GM23338 (cell line): ENCODE results near the gene HES4. TPM values are rescaled to one million over a fixed set of nuclear protein-coding genes. Genes with fewer than 3 reads are reported as not detected.
A peak's percentile ranks its signal among the peaks of the same experiment; 100 is the strongest.

Source experiments
- ATAC-seq: fragments of 200-7000 bp; cut with Tn5 transposase; 3 replicates; pipeline ENCODE4 v1.9.1; 2020
- DNase-seq: peaks from one replicate; pipeline ENCODE4 v3.0.0-alpha.2; 2015; ENCODE audit warnings: low spot score
- H2AFZ ChIP-seq: fragments of 200-600 bp; sonication (generic); 2 replicates; pipeline ENCODE4 v1.8.0; 2016; ENCODE audit warnings: antibody characterized with exemption, mild to moderate bottlenecking, moderate library complexity
- H3F3A ChIP-seq: fragments of 200-600 bp; sonication (generic); replicated peaks from 2 replicates; pipeline ENCODE4 v1.8.0; 2017; ENCODE audit warnings: antibody characterized with exemption, mixed run types, low read depth
- H3K27ac ChIP-seq: fragments of 200-600 bp; sonication (generic); 2 replicates; pipeline ENCODE4 v1.6.1; 2016; ENCODE audit warnings: low read depth
- H3K27me3 ChIP-seq: fragments of 200-600 bp; sonication (generic); 2 replicates; pipeline ENCODE4 v1.8.0; 2016; ENCODE audit warnings: mild to moderate bottlenecking, mixed run types, moderate library complexity; ENCODE audit not compliant: insufficient read depth
- H3K36me3 ChIP-seq: fragments of 200-600 bp; sonication (generic); 2 replicates; pipeline ENCODE4 v1.8.0; 2016; ENCODE audit warnings: mild to moderate bottlenecking; ENCODE audit not compliant: insufficient read depth
- H3K4me1 ChIP-seq: fragments of 200-600 bp; sonication (generic); 2 replicates; pipeline ENCODE4 v1.8.0; 2016; ENCODE audit warnings: mild to moderate bottlenecking, moderate library complexity; ENCODE audit not compliant: insufficient read depth
- H3K4me2 ChIP-seq: fragments of 200-600 bp; sonication (generic); 2 replicates; pipeline ENCODE4 v1.7.1; 2017; ENCODE audit warnings: mixed run types
- H3K4me3 ChIP-seq: fragments of 200-600 bp; sonication (generic); 2 replicates; pipeline ENCODE4 v1.6.1; 2016; ENCODE audit warnings: mixed run types
- H3K79me2 ChIP-seq: fragments of 200-600 bp; sonication (generic); replicated peaks from 2 replicates; pipeline ENCODE4 v1.8.0; 2017; ENCODE audit warnings: mild to moderate bottlenecking; ENCODE audit not compliant: insufficient read depth
- H3K9me2 ChIP-seq: fragments of 200-600 bp; sonication (generic); 2 replicates; pipeline ENCODE4 v1.8.0; 2017; ENCODE audit not compliant: insufficient read depth
- H4K20me1 ChIP-seq: fragments of 200-600 bp; sonication (generic); replicated peaks from 2 replicates; pipeline ENCODE4 v1.8.0; 2017; ENCODE audit warnings: mild to moderate bottlenecking; ENCODE audit not compliant: insufficient read depth
- H3K27ac Mint-ChIP-seq: 2 replicates; pipeline ENCODE4 v1.8.0; 2020; ENCODE audit warnings: inconsistent platforms, mild to moderate bottlenecking, moderate library complexity, mixed read lengths
- H3K27me3 Mint-ChIP-seq: 3 replicates; pipeline ENCODE4 v1.8.0; 2022; ENCODE audit warnings: low read depth, mild to moderate bottlenecking, moderate library complexity, mixed read lengths, inconsistent platforms; ENCODE audit not compliant: insufficient read depth, poor library complexity
- H3K36me3 Mint-ChIP-seq: 3 replicates; pipeline ENCODE4 v1.8.0; 2021; ENCODE audit warnings: low read depth, mild to moderate bottlenecking, inconsistent platforms, moderate library complexity, mixed read lengths
- H3K4me1 Mint-ChIP-seq: 3 replicates; pipeline ENCODE4 v1.8.0; 2020; ENCODE audit warnings: mild to moderate bottlenecking, inconsistent platforms, mixed read lengths
- H3K4me3 Mint-ChIP-seq: 3 replicates; pipeline ENCODE4 v1.8.0; 2021; ENCODE audit warnings: moderate library complexity, mild to moderate bottlenecking, inconsistent platforms, mixed read lengths
- H3K9me3 Mint-ChIP-seq: 3 replicates; pipeline ENCODE4 v1.8.0; 2020; ENCODE audit warnings: moderate library complexity, mild to moderate bottlenecking, inconsistent platforms, mixed read lengths
- EZH2 ChIP-seq: fragments of 200-600 bp; sonication (generic); IDR thresholded peaks from one replicate; pipeline ENCODE4 v1.8.0; 2017; ENCODE audit warnings: antibody characterized with exemption, mild to moderate bottlenecking, low read depth; ENCODE audit not compliant: unreplicated experiment
- EZH2phosphoT487 ChIP-seq: fragments of 200-600 bp; sonication (generic); IDR thresholded peaks from one replicate; pipeline ENCODE4 v1.8.1; 2018; ENCODE audit warnings: antibody characterized with exemption; ENCODE audit not compliant: unreplicated experiment
- NANOG ChIP-seq: IDR thresholded peaks from 2 replicates; pipeline ENCODE4 v1.6.1; 2016; ENCODE audit warnings: antibody characterized with exemption, borderline replicate concordance
- ZNF462 ChIP-seq: fragments of 250-450 bp; sonication (Bioruptor Pico); IDR thresholded peaks from 2 replicates; pipeline ENCODE4 v1.5.0; 2020; ENCODE audit warnings: mild to moderate bottlenecking, moderate library complexity
- polyA plus RNA-seq: library from polyadenylated mRNA; unstranded; fragments of >200 nt; fragmentation: Nextera tagmentation; extraction: Ambion mirVana; gene quantifications from 2 replicates; pipeline ENCODE4 v1.2.1, GENCODE V29; 2016
- total RNA-seq: library from RNA; depleted of rRNA; stranded (reverse); fragments of >200 nt; shearing (Covaris generic); gene quantifications from 2 replicates; pipeline ENCODE4 v1.2.3, GENCODE V29; 2014

The HES4 gene
- total and polyA plus RNA-seq, 2 experiments from 2014 or later = 2.3 to 6.7 TPM

- H3K27ac ChIP-seq = no peak overlapping the region
- no peak overlapping the region for H2AFZ ChIP-seq
- ATAC-seq (peak; percentile 1; the same call in 2 of the 3 replicates), DNase-seq (no peak)
- peaks cover 9% of the 10 kb centered on the region for H3K9me3 Mint-ChIP-seq
- H3K36me3 ChIP-seq = no peaks in the 10 kb centered on the region
- no peak overlapping the region for H3K27ac Mint-ChIP-seq
- H3K4me1 Mint-ChIP-seq = peaks cover 5% of the 10 kb centered on the region
- H3F3A ChIP-seq = peaks cover 6% of the 10 kb centered on the region; the same call in 1 of the 2 replicates
- H3K27me3 ChIP-seq = peaks cover 91% of the 10 kb centered on the region
- no peaks in the 10 kb centered on the region for H4K20me1 ChIP-seq
- H3K79me2 ChIP-seq = no peaks in the 10 kb centered on the region
- no peaks in the 10 kb centered on the region for H3K9me2 ChIP-seq
- no peak overlapping the region for H3K4me3 Mint-ChIP-seq
- peaks cover 74% of the 10 kb centered on the region for H3K27me3 Mint-ChIP-seq
- peaks cover under 1% of the 10 kb centered on the region for H3K36me3 Mint-ChIP-seq
- peaks cover 8% of the 10 kb centered on the region for H3K4me1 ChIP-seq
- TF ChIP-seq EZH2 (peak; percentile 14), NANOG (no peak)
- H3K4me3 ChIP-seq = no peak overlapping the region; the same call in 1 of the 2 replicates
- H3K4me2 ChIP-seq = peak overlapping the region; percentile 82; the same call in 1 of the 2 replicates
Measured at GRCh38 chr1:997713-997992, 2.2 kb downstream of the HES4 start.

GRCh38 chr1:996851-997712, 2.8 kb downstream of the HES4 start:
- peaks cover 12% of the 10 kb centered on the region for H3K9me3 Mint-ChIP-seq
- no peaks in the 10 kb centered on the region for H3K79me2 ChIP-seq
- H4K20me1 ChIP-seq = no peaks in the 10 kb centered on the region
- ATAC-seq (no peak; the same call in 2 of the 3 replicates), DNase-seq (peak; percentile 47)
- H3K36me3 Mint-ChIP-seq = peaks cover 4% of the 10 kb centered on the region
- H3K4me3 ChIP-seq = no peak overlapping the region
- H3K9me2 ChIP-seq = no peaks in the 10 kb centered on the region
- H3K4me3 Mint-ChIP-seq = no peak overlapping the region
- H3K27me3 ChIP-seq = peaks cover 91% of the 10 kb centered on the region
- no peak overlapping the region for H3K27ac Mint-ChIP-seq
- peak; percentile 36 for TF ChIP-seq EZH2
- no peak for TF ChIP-seq EZH2phosphoT487
- TF ChIP-seq ZNF462 (CRISPR knock-in tag) = no peak
- peak overlapping the region; percentile 82; the same call in 1 of the 2 replicates for H3K4me2 ChIP-seq
- H3K27ac ChIP-seq = no peak overlapping the region
- H2AFZ ChIP-seq = no peak overlapping the region
- H3K4me1 ChIP-seq = peaks cover 8% of the 10 kb centered on the region
- peaks cover 73% of the 10 kb centered on the region for H3K27me3 Mint-ChIP-seq
- peaks cover 6% of the 10 kb centered on the region; the same call in 1 of the 2 replicates for H3F3A ChIP-seq
- H3K4me1 Mint-ChIP-seq = peaks cover 5% of the 10 kb centered on the region
- H3K36me3 ChIP-seq = no peaks in the 10 kb centered on the region
